ENCODE results near the gene SLC13A3.

Gene SLC13A3

DNA sequence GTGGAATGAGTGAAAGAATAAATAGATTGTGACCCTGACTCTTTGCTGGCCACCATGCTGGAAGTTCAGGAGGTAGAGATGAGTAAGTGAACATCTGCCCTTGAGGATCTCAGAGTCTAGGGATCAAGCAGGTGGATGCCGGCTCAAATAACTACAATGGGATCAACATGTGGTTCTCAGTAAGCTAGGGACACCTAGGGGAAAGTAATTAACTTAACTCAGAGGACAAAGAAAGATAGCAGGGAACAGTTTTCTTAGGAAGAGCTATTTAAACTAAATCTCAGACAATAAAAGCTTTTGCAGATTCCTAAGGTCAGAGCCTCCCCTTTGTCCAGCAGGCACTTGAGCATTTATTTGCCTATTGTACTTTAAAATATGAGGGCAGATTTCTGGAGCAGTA lies 29.1 kb downstream of the SLC13A3 start:
- Mint-ChIP-seq H3K27me3 (peaks cover 37% of the 10 kb centered on the region), H3K36me3 (ENCODE audit: low read depth) (no peaks in the 10 kb centered on the region), H3K27ac (no peak overlapping the region), H3K4me1 (ENCODE audit: low read depth) (no peaks in the 10 kb centered on the region), H3K4me3 (no peak overlapping the region), H3K9me3 (peaks cover 17% of the 10 kb centered on the region)
- DNase-seq: no peak

DNA sequence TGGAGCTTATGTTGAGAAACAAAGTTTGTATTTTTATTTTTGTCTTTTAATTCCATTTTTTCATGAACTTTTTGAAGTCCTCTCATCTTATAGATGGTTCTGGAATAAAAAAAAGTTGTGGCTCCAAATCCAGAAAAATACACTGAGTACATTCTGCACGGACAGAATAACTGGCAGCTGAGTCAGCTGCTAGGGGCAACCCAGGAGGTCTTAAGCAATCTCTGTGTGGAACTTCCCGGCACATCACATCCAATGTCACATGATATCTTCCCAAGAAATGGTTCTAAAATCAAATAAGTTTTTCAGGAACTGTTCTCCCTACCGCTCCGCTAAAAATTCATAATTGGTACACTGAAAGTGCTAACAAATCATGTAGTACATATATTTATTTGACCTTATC lies 29.8 kb downstream of the SLC13A3 start:
- Mint-ChIP-seq H3K27me3 (peaks cover 31% of the 10 kb centered on the region), H3K36me3 (ENCODE audit: low read depth) (no peaks in the 10 kb centered on the region), H3K4me1 (ENCODE audit: low read depth) (no peaks in the 10 kb centered on the region), H3K9me3 (peaks cover 14% of the 10 kb centered on the region), H3K4me3 (no peak overlapping the region), H3K27ac (no peak overlapping the region)
- no peak for DNase-seq

DNA sequence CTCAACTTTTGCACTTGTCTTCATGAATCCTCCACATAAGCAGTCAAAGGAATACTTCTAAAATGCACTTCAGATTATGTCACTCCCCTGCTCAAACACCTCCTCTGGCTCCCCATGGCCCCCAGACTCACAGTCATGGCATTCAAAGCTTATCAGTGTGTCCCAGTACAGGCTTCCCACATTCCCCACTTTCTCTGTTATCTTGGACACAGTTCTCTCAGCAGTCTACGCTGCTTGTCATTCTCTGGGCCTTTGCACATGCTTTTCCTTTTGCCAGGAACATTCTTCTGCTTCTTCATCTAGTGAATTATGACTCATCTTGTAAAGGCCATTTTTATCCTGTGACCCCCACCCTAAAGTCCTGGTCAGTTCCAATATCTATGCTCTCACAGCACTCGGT lies 31.8 kb downstream of the SLC13A3 start:
- no peak overlapping the region for H3K4me3 Mint-ChIP-seq
- no peak for DNase-seq
- H3K27ac Mint-ChIP-seq: no peak overlapping the region
- no peaks in the 10 kb centered on the region for H3K4me1 Mint-ChIP-seq (ENCODE audit: low read depth)
- H3K36me3 Mint-ChIP-seq (ENCODE audit: low read depth): no peaks in the 10 kb centered on the region
- H3K27me3 Mint-ChIP-seq: peaks cover 33% of the 10 kb centered on the region
- peaks cover 14% of the 10 kb centered on the region for H3K9me3 Mint-ChIP-seq

- H3K9me3 Mint-ChIP-seq: peaks cover 6% of the 10 kb centered on the region
- no peaks in the 10 kb centered on the region for H3K4me1 Mint-ChIP-seq (ENCODE audit: low read depth)
- H3K4me3 Mint-ChIP-seq: no peak overlapping the region
- DNase-seq: no peak
- H3K36me3 Mint-ChIP-seq (ENCODE audit: low read depth): no peaks in the 10 kb centered on the region
- H3K27ac Mint-ChIP-seq: no peak overlapping the region
- peaks cover 26% of the 10 kb centered on the region for H3K27me3 Mint-ChIP-seq
Measured at GRCh38 chr20:46618316-46619100, 32.8 kb downstream of the SLC13A3 start.

- Mint-ChIP-seq H3K9me3 (no peaks in the 10 kb centered on the region), H3K4me1 (ENCODE audit: low read depth) (no peaks in the 10 kb centered on the region), H3K27me3 (peaks cover 20% of the 10 kb centered on the region), H3K36me3 (ENCODE audit: low read depth) (no peaks in the 10 kb centered on the region), H3K27ac (no peak overlapping the region), H3K4me3 (no peak overlapping the region)
- DNase-seq: no peak
Measured at GRCh38 chr20:46614503-46614902, 36.8 kb downstream of the SLC13A3 start.

DNA sequence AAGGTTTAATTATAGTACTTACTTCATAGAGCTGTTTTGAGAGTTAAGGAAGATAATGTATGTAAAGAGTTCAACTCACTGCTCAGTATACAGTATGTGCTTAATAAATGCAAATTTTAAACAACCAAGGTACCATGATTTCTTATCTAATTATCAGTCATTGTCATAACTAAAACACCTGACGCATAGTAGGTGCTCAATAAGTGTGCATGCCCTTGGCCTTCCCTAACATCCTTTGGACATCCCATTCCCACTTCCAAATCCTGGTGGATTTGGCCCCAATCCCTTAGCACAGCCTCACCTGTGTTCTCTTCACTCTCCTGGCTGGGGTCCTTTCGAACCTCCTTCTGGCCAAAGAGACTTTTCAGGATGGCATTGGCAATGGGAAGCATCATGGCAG lies 41.1 kb downstream of the SLC13A3 start:
- no peak for DNase-seq
- Mint-ChIP-seq H3K9me3 (no peaks in the 10 kb centered on the region), H3K4me1 (ENCODE audit: low read depth) (no peaks in the 10 kb centered on the region), H3K27me3 (peaks cover 14% of the 10 kb centered on the region), H3K36me3 (ENCODE audit: low read depth) (no peaks in the 10 kb centered on the region), H3K27ac (no peak overlapping the region), H3K4me3 (no peak overlapping the region)

GRCh38 chr20:46609043-46609442 lies 42.2 kb downstream of the SLC13A3 start:
- no peaks in the 10 kb centered on the region for H3K9me3 Mint-ChIP-seq
- no peak overlapping the region for H3K27ac Mint-ChIP-seq
- H3K27me3 Mint-ChIP-seq: peaks cover 7% of the 10 kb centered on the region
- DNase-seq: no peak
- no peaks in the 10 kb centered on the region for H3K4me1 Mint-ChIP-seq (ENCODE audit: low read depth)
- no peaks in the 10 kb centered on the region for H3K36me3 Mint-ChIP-seq (ENCODE audit: low read depth)
- no peak overlapping the region for H3K4me3 Mint-ChIP-seq

DNA sequence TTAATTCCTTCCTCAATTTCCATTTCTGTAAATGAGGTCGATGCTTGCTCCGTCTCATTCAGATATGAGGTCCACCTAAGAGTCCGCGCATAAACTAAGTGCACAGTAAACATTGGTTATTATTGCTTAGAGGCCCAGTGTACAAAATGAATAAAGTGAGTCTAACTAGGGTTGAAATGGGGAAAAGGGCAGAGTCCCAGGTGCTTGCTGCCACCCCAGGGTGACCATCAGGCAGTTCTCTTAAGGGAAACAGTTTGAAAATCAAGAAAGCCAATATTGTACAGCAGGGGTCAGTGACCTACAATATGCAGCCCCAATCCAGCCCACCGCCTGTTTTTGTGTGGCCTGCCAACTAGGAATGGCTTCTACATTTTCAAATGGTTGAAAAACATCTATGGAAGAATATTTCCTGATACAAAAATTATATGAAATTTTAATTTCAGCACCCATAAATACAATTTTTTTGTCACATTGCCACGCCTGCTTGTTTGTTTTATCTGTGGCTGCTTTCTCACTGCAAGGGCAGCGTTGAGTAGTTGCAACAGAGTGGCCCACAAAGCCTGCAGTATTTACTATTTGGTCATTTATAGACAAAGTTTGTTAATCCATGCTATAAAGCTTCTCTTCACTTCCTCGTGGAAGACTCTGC lies 43.3 kb downstream of the SLC13A3 start:
- Mint-ChIP-seq H3K27ac (no peak overlapping the region), H3K9me3 (no peaks in the 10 kb centered on the region), H3K4me1 (ENCODE audit: low read depth) (no peaks in the 10 kb centered on the region)

DNA sequence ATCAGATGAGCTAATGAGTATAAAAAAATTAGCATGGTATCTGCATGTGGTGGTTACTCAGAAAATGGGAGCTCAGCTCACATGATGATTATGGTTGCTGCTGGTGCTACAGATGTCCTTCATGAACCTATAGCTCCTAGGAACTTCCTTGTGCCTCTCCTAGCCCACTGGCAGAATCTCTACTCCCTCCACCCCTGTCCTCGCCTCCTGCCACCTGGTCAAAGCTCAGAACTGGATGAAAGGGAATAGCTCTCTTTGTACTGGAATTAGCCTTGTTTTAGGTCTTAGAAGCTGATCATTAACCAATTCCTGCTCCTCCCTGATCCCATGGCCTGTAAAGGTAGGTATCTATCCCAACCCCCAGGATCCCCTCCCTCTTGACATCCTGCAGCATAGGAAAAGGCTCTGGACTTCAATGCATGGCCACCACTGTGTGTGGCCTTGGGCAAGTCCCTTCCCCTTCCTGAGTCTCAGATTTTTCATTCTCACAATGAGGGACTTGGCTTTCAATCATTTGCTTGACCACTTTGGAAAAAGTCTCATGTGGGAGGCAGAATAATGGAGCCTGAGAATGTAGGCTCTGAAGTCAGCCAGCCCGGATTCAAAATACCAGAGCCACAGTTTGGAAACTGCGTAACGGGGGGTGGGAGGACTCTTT lies 43.9 kb downstream of the SLC13A3 start:
- H3K36me3 Mint-ChIP-seq (ENCODE audit: low read depth): no peaks in the 10 kb centered on the region
- no peaks in the 10 kb centered on the region for H3K4me1 Mint-ChIP-seq (ENCODE audit: low read depth)
- no peak for DNase-seq
- H3K9me3 Mint-ChIP-seq: no peaks in the 10 kb centered on the region
- peaks cover 3% of the 10 kb centered on the region for H3K27me3 Mint-ChIP-seq
- H3K4me3 Mint-ChIP-seq: no peak overlapping the region
- no peak overlapping the region for H3K27ac Mint-ChIP-seq

More for the DNA sequence above, 43.3 kb downstream of the SLC13A3 start:
- DNase-seq: no peak
- H3K4me3 Mint-ChIP-seq: no peak overlapping the region
- H3K27me3 Mint-ChIP-seq: peaks cover 3% of the 10 kb centered on the region
- no peaks in the 10 kb centered on the region for H3K36me3 Mint-ChIP-seq (ENCODE audit: low read depth)

- Mint-ChIP-seq H3K4me1 (ENCODE audit: low read depth) (no peaks in the 10 kb centered on the region), H3K9me3 (no peaks in the 10 kb centered on the region), H3K27ac (no peak overlapping the region), H3K4me3 (no peak overlapping the region), H3K36me3 (ENCODE audit: low read depth) (no peaks in the 10 kb centered on the region), H3K27me3 (peaks cover 3% of the 10 kb centered on the region)
- no peak for DNase-seq
Measured at GRCh38 chr20:46606817-46607190, 44.5 kb downstream of the SLC13A3 start.

DNA sequence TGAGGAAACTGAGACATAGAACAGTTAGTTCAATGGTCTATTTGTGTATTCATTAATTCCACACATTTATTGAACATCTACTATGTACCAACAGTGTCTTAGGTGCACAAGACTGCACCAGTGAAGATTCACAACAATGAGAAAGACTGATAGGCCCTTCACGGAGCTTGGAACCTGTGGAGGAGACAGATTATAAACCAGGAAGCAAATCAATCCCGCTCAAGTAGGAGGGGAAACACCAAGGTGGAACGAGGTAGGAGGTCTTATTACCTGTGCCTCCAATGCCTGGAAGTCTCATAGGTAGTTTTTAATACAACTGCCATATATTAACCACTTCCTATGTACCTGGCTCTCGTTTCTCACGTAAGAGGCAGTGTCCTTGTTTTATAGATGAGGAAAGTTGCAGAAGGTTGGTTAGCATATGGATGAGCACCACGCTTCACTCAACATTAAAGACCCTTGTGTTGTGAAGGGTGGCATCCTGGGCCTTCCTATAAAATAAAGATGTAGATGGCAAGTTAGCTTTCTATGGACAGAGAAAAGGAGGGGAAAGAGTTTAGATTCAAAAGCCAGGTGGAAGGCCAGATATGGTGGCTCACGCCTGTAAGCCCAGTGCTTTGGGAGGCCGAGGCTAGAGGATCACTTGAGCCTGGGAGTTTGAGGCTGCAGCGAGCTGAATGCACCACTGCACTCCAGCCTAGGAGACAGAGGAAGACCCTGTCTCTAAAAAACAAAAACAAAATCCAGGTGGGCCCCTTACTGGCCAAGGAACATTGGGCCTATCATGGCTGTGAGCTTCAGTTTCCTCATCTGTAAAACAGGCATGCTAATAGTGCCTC lies 45.1 kb downstream of the SLC13A3 start:
- no peaks in the 10 kb centered on the region for H3K4me1 Mint-ChIP-seq (ENCODE audit: low read depth)
- no peaks in the 10 kb centered on the region for H3K36me3 Mint-ChIP-seq (ENCODE audit: low read depth)
- H3K27me3 Mint-ChIP-seq: peaks cover 3% of the 10 kb centered on the region
- H3K4me3 Mint-ChIP-seq: no peak overlapping the region
- no peak overlapping the region for H3K27ac Mint-ChIP-seq
- DNase-seq: no peak
- no peaks in the 10 kb centered on the region for H3K9me3 Mint-ChIP-seq

GRCh38 chr20:46605181-46605580 lies 46.1 kb downstream of the SLC13A3 start:
- no peaks in the 10 kb centered on the region for H3K4me1 Mint-ChIP-seq (ENCODE audit: low read depth)
- no peak overlapping the region for H3K27ac Mint-ChIP-seq
- no peaks in the 10 kb centered on the region for H3K36me3 Mint-ChIP-seq (ENCODE audit: low read depth)
- no peaks in the 10 kb centered on the region for H3K9me3 Mint-ChIP-seq
- H3K27me3 Mint-ChIP-seq: no peaks in the 10 kb centered on the region
- no peak for DNase-seq
- no peak overlapping the region for H3K4me3 Mint-ChIP-seq

GRCh38 chr20:46604551-46605133 lies 46.6 kb downstream of the SLC13A3 start:
- Mint-ChIP-seq H3K27me3 (no peaks in the 10 kb centered on the region), H3K9me3 (no peaks in the 10 kb centered on the region), H3K4me1 (ENCODE audit: low read depth) (no peaks in the 10 kb centered on the region), H3K27ac (no peak overlapping the region), H3K36me3 (ENCODE audit: low read depth) (no peaks in the 10 kb centered on the region), H3K4me3 (no peak overlapping the region)
- no peak for DNase-seq

DNA sequence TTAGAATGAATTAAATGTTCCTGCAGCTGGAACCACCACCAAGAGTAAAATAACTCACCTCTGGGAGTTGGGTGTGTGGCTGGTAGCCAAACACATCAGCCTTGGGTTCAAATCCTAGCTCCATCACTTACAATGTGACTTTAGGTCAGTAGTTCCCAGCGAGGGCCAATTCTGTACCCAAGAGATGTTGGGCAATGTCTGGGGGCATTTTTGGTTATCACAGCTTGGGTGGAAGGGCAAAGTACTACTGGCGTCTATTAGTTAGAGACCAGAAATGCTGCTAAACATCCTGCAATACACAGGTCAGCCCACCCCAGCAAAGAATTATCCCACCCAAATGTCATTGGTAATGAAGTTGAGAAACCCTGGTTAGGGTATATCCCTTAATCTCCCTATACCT lies 48.8 kb downstream of the SLC13A3 start:
- DNase-seq: no peak

More for the DNA sequence above, 48.8 kb downstream of the SLC13A3 start:
- H3K27me3 Mint-ChIP-seq: no peaks in the 10 kb centered on the region
- H3K9me3 Mint-ChIP-seq: no peaks in the 10 kb centered on the region
- no peak overlapping the region for H3K27ac Mint-ChIP-seq
- no peaks in the 10 kb centered on the region for H3K36me3 Mint-ChIP-seq (ENCODE audit: low read depth)
- no peaks in the 10 kb centered on the region for H3K4me1 Mint-ChIP-seq (ENCODE audit: low read depth)
- H3K4me3 Mint-ChIP-seq: no peak overlapping the region
